PC-9 (cell line): Measurements from ENCODE around the gene KCTD6. TPM values are rescaled to one million over a fixed set of nuclear protein-coding genes. Genes with fewer than 3 reads are reported as not detected.

ENCODE experiments used
- Bru-seq: library from RNA; stranded (reverse); fragments of 400-500 nt; gene quantifications from one replicate; lab custom pipeline; 2021; lab: Mats Ljungman, UMichigan
- BruChase-seq, 2 experiments: library from RNA; stranded (reverse); fragments of 400-500 nt; gene quantifications; one replicate each; lab custom pipeline; 2021; lab: Mats Ljungman, UMichigan
- BruUV-seq: library from RNA; stranded (reverse); fragments of 400-500 nt; replicated peaks from 2 replicates; lab custom pipeline; 2021; lab: Mats Ljungman, UMichigan
- CTCF ChIA-PET: fragments of 300-600 bp; sonication (Branson Sonifier 250); formaldehyde crosslinking; loops from one replicate; lab custom pipeline; 2022; ENCODE audit warnings: antibody characterized with exemption; lab: Charles Lee
- POLR2A ChIA-PET: fragments of 300-600 bp; sonication (Branson Sonifier 250); formaldehyde crosslinking; loops from one replicate; lab custom pipeline; 2022; ENCODE audit warnings: antibody characterized with exemption; ENCODE audit not compliant: unreplicated experiment; lab: Charles Lee
- DNase-seq, 2 experiments: peaks; one replicate each; pipeline versions ENCODE4 v3.0.0 to v3.0.0-alpha.2; 2015 to 2022; ENCODE audit warnings: mixed read lengths in 1 of 2
- H2AFZ ChIP-seq: fragments of 200-600 bp; sonication (generic); 2 replicates; pipeline ENCODE4 v1.8.1; 2017; ENCODE audit warnings: antibody characterized with exemption
- H3F3A ChIP-seq: fragments of 200-600 bp; sonication (generic); 2 replicates; pipeline ENCODE4 v1.8.1; 2017; ENCODE audit warnings: antibody characterized with exemption, mild to moderate bottlenecking, low read depth; ENCODE audit not compliant: insufficient read depth
- H3K27ac ChIP-seq: fragments of 200-600 bp; sonication (generic); 2 replicates; pipeline ENCODE4 v1.6.1; 2016; ENCODE audit warnings: mixed run types
- H3K27me3 ChIP-seq: fragments of 200-600 bp; sonication (generic); 2 replicates; pipeline ENCODE4 v1.6.1; 2016; ENCODE audit warnings: low read depth, mixed run types; ENCODE audit not compliant: insufficient read depth
- H3K36me3 ChIP-seq: fragments of 200-600 bp; sonication (generic); 2 replicates; pipeline ENCODE4 v1.6.1; 2016; ENCODE audit warnings: low read depth, mixed run types
- H3K4me1 ChIP-seq: fragments of 200-600 bp; sonication (generic); replicated peaks from 2 replicates; pipeline ENCODE4 v1.6.1; 2016; ENCODE audit warnings: mixed run types; ENCODE audit not compliant: insufficient read depth
- H3K4me2 ChIP-seq: fragments of 200-600 bp; sonication (generic); 2 replicates; pipeline ENCODE4 v1.6.1; 2017; ENCODE audit warnings: mixed run types
- H3K4me3 ChIP-seq: fragments of 200-600 bp; sonication (generic); 2 replicates; pipeline ENCODE4 v1.6.1; 2016; ENCODE audit warnings: mixed run types
- H3K79me2 ChIP-seq: fragments of 200-600 bp; sonication (generic); 2 replicates; pipeline ENCODE4 v1.6.1; 2017; ENCODE audit warnings: low read depth, mixed run types
- H3K9me2 ChIP-seq: fragments of 200-600 bp; sonication (generic); 2 replicates; pipeline ENCODE4 v1.8.1; 2017; ENCODE audit warnings: mild to moderate bottlenecking; ENCODE audit not compliant: insufficient read depth
- H3K9me3 ChIP-seq: fragments of 200-600 bp; sonication (generic); 2 replicates; pipeline ENCODE4 v1.8.1; 2016; ENCODE audit warnings: low read depth; ENCODE audit not compliant: insufficient read depth
- H4K20me1 ChIP-seq: fragments of 200-600 bp; sonication (generic); 2 replicates; pipeline ENCODE4 v1.8.1; 2017; ENCODE audit not compliant: insufficient read depth
- EZH2 ChIP-seq: fragments of 200-600 bp; sonication (generic); IDR thresholded peaks from 2 replicates; pipeline ENCODE4 v1.8.0; 2017; ENCODE audit warnings: antibody characterized with exemption, low read depth
- intact Hi-C: fragments of 100-400 bp; cut with micrococcal nuclease; formaldehyde crosslinking; loops from one replicate; pipeline ENCODE4 v1.10.0; 2022; ENCODE audit not compliant: unreplicated experiment
- long read RNA-seq: library from polyadenylated mRNA; stranded (forward); transcript quantifications from one replicate; pipeline ENCODE4 v2.0.0, GENCODE V29; 2022
- total RNA-seq: library from RNA; stranded (reverse); gene quantifications from 2 replicates; pipeline ENCODE4 v1.2.3, GENCODE V29; 2021
- TF ChIP-seq, protein P1 (sequence below): fragments of 200-600 bp; sonication (generic); conservative IDR thresholded peaks from 2 replicates; pipeline ENCODE4 v1.6.1; 2017; ENCODE audit warnings: mixed run types, antibody characterized with exemption, mild to moderate bottlenecking, moderate library complexity

Gene KCTD6
- total RNA-seq (7.8 and 10.3 TPM in 2 replicates), Bru-seq, nascent RNA (percentile 76 among the genes with signal in this experiment), BruChase-seq, experiment 1, labeled RNA remaining after a 2-hour chase (percentile 83 among the genes with signal in this experiment), BruChase-seq, experiment 2, labeled RNA remaining after a 6-hour chase (percentile 62 among the genes with signal in this experiment)
- long read RNA-seq, transcript KCTD6-202 (3 exons, 1,533 nt), result major isoform, 14 of 17 reads
- long read RNA-seq, partial matches to known transcripts, result 1 of 17 reads
- long read RNA-seq, other reads (novel, unspliced or antisense), result 1 of 17 reads

DNA sequence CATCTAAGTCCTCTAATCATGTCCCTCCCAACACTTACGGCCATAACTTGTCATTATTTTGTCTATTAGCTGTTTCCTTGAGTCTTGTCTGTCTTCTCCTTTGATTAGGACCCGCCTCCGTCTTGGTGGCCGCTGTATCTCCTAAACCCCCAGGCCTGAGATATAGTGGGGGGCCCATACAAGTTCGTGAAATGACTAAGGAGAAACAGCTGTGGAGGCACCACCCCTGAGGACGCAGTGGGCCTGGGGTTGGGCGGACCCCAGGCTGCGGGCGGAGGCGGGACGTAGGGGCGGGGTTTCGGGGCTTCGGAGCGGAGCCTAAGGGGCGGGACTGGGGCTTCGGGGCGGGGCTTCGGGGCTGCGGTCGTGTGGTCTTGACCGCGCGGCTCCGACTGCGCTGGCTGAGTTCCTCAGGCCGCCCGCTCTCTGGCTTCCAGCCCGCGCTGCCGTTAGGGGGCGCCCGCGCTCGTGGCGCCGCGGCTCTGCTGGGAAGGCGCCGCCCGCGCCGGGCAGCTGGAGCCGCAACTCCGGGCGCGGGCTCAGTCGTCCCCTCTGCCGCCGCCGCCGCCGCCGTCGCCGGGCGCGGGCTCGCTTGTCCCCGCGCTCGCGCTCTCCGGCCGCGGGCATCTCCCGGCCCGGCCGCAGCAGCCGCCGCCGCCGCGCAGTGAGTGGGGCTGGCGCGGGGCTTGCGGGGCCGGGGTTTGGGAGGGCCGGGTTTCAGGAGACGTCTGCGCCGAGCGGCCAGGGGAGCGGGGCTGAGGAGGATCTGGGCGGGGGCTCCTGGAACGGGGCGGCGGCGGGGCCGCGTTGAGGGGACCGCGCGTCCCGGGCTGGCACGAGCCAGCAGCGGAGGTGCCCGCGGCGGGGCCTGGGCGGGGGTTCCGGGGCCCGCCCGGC is at the start of gene KCTD6:
Gene KCTD6, plus strand, starts transcription at position 591 of the 897 bp plus-strand sequence. CDS start 6,660 bp downstream, outside the sequence.
- POLR2A ChIA-PET, result interaction anchor here (0.5 to 0.6 kb wide), 3 partner anchors 41 to 157 kb away, joined by 3 to 4 read pairs (median 3); no protein-coding TSS in a partner anchor
- DNase-seq, result peak; percentile 82 to 96
- peak within 1 kb of the TSS; percentile 1; the same call in 1 of the 2 replicates for H3K27ac ChIP-seq
- peak within 1 kb of the TSS; percentile 96 for H3K4me3 ChIP-seq
- TF ChIP-seq, protein P1, sequence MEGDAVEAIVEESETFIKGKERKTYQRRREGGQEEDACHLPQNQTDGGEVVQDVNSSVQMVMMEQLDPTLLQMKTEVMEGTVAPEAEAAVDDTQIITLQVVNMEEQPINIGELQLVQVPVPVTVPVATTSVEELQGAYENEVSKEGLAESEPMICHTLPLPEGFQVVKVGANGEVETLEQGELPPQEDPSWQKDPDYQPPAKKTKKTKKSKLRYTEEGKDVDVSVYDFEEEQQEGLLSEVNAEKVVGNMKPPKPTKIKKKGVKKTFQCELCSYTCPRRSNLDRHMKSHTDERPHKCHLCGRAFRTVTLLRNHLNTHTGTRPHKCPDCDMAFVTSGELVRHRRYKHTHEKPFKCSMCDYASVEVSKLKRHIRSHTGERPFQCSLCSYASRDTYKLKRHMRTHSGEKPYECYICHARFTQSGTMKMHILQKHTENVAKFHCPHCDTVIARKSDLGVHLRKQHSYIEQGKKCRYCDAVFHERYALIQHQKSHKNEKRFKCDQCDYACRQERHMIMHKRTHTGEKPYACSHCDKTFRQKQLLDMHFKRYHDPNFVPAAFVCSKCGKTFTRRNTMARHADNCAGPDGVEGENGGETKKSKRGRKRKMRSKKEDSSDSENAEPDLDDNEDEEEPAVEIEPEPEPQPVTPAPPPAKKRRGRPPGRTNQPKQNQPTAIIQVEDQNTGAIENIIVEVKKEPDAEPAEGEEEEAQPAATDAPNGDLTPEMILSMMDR, result peak; percentile 56
- TF ChIP-seq EZH2, result no peak
- CTCF ChIA-PET, result interaction anchor here (0.7 to 1.1 kb wide), 3 partner anchors 26 to 543 kb away, joined by 5 to 20 read pairs (median 13); no protein-coding TSS in a partner anchor
- BruUV-seq, result no TSS peak
- peak within 1 kb of the TSS; percentile 93 for H2AFZ ChIP-seq
- no peaks in the 10 kb centered on the region for H3K9me2 ChIP-seq
- H3K36me3 ChIP-seq, result no peaks in the 10 kb centered on the region
- intact Hi-C loops, result loop anchor here (1.0 to 2.0 kb wide), 4 partner anchors 20 to 58 kb away; partner anchors contain the start of gene PDHB
- peaks cover 58% of the 10 kb centered on the region for H3K4me1 ChIP-seq
- H4K20me1 ChIP-seq, result no peaks in the 10 kb centered on the region
- H3F3A ChIP-seq, result peaks cover 17% of the 10 kb centered on the region; the same call in 1 of the 2 replicates
- no peaks in the 10 kb centered on the region for H3K27me3 ChIP-seq
- H3K79me2 ChIP-seq, result peaks cover 45% of the 10 kb centered on the region
- no peaks in the 10 kb centered on the region for H3K9me3 ChIP-seq
- peak within 1 kb of the TSS; percentile 93 for H3K4me2 ChIP-seq

DNA sequence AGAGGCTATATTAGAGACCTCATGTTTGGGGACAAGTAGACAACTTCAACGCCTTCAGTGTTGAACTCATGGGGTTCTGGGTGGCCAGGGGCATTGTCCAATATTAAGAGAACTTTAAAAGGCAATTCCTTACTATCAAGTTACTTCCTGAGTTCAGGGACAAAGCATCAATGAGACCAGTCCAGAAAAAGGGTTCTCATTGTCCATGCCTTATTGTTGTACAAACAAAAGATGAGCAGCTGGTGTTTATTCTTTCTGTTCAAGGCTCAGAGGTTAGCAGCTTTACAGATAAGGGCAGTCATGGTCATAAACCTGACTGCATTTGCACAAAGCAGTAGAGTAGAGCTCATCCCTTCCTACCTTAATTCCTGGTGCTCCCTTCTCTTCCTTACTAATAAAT is 39.7 kb upstream of the KCTD6 start:
- TF ChIP-seq EZH2, result no peak
- TF ChIP-seq, protein P1, result no peak
- Histone ChIP-seq H3K4me2 (no peak overlapping the region), H3K4me1 (no peaks in the 10 kb centered on the region), H3K36me3 (no peaks in the 10 kb centered on the region), H3K4me3 (no peak overlapping the region), H2AFZ (no peak overlapping the region), H3K9me2 (no peaks in the 10 kb centered on the region), H3K9me3 (peaks cover 14% of the 10 kb centered on the region), H3K27ac (no peak overlapping the region), H3F3A (no peaks in the 10 kb centered on the region; the same call in 1 of the 2 replicates), H3K27me3 (no peaks in the 10 kb centered on the region), H4K20me1 (no peaks in the 10 kb centered on the region), H3K79me2 (no peaks in the 10 kb centered on the region)
- DNase-seq, result no peak
- CTCF ChIA-PET, result no interaction called here
- intact Hi-C loops, result no loop called here
- POLR2A ChIA-PET, result no interaction called here
- no TSS peak for BruUV-seq

DNA sequence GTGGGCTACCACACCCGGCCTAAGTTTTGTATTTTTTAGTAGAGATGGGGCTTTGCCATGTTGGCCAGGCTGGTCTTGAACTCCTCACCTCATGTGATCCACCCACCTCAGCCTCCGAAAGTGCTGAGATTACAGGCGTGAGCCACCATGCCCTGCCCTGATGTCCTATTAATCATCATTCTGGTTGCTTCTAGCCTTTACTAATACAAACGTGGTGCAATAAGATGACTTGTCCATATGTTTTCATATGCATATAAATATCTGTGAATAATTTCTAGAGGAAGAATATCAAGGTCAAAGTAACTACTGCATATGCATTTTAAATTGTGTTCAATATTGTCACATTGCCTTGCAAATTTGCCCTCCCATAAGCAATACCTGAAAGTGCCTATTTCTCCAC is 32.7 kb upstream of the KCTD6 start:
- ChIA-PET POLR2A (no interaction called here), CTCF (no interaction called here)
- no peaks in the 10 kb centered on the region for H3K9me2 ChIP-seq
- H3F3A ChIP-seq, result peaks cover 5% of the 10 kb centered on the region; the same call in 1 of the 2 replicates
- no peak overlapping the region for H3K27ac ChIP-seq
- H4K20me1 ChIP-seq, result no peaks in the 10 kb centered on the region
- no peak for TF ChIP-seq EZH2
- TF ChIP-seq, protein P1, result no peak
- no TSS peak for BruUV-seq
- no peaks in the 10 kb centered on the region for H3K36me3 ChIP-seq
- intact Hi-C loops, result no loop called here
- no peak overlapping the region for H3K4me3 ChIP-seq
- no peaks in the 10 kb centered on the region for H3K27me3 ChIP-seq
- no peak overlapping the region for H3K4me2 ChIP-seq
- H3K9me3 ChIP-seq, result peaks cover 4% of the 10 kb centered on the region; the same call in 1 of the 2 replicates
- H2AFZ ChIP-seq, result no peak overlapping the region
- H3K79me2 ChIP-seq, result no peaks in the 10 kb centered on the region
- H3K4me1 ChIP-seq, result peaks cover 15% of the 10 kb centered on the region
- DNase-seq, result no peak
